ENCODE results near the gene LRRC74B. TPM values are rescaled to one million over a fixed set of nuclear protein-coding genes. Genes with fewer than 3 reads are reported as not detected.
"Not testable (repeated sequence)": the region's sequence is repeated elsewhere in the genome, so short reads cannot be mapped to it uniquely, and the experiment has no call there.

Gene LRRC74B
- total RNA-seq, 2 donors from 2014 or later: not detected

GRCh38 chr22:21093555-21094137, 47.9 kb downstream of the LRRC74B start:
- not testable (repeated sequence) for H3K36me3 Mint-ChIP-seq (ENCODE audit: insufficient read depth in 2 of 2); H3K4me1 Mint-ChIP-seq (ENCODE audit: low read depth); H3K9me3 Mint-ChIP-seq; H3K4me3 Mint-ChIP-seq; H3K27me3 Mint-ChIP-seq (ENCODE audit: low read depth); H3K27ac Mint-ChIP-seq; DNase-seq; ATAC-seq (replicated peaks in 1 of 2)

GRCh38 chr22:21094911-21095772, 49.4 kb downstream of the LRRC74B start:
- Mint-ChIP-seq H3K27me3 (ENCODE audit: low read depth) (peaks cover 5% of the 10 kb centered on the region), H3K4me3 (no peak overlapping the region), H3K9me3 (no peaks in the 10 kb centered on the region), H3K27ac (no peak overlapping the region), H3K36me3 (ENCODE audit: insufficient read depth in 2 of 2) (no peaks in the 10 kb centered on the region), H3K4me1 (ENCODE audit: low read depth) (no peaks in the 10 kb centered on the region)
- ATAC-seq (replicated peaks in 1 of 2) (no peak), DNase-seq (no peak)

GRCh38 chr22:21095773-21096107, 50.0 kb downstream of the LRRC74B start:
- H3K4me1 Mint-ChIP-seq (ENCODE audit: low read depth): no peaks in the 10 kb centered on the region
- ATAC-seq (replicated peaks in 1 of 2): no peak
- H3K27me3 Mint-ChIP-seq (ENCODE audit: low read depth): peaks cover 6% of the 10 kb centered on the region
- DNase-seq: no peak
- H3K4me3 Mint-ChIP-seq: no peak overlapping the region
- H3K36me3 Mint-ChIP-seq (ENCODE audit: insufficient read depth in 2 of 2): no peaks in the 10 kb centered on the region
- no peaks in the 10 kb centered on the region for H3K9me3 Mint-ChIP-seq
- no peak overlapping the region for H3K27ac Mint-ChIP-seq

GRCh38 chr22:21096878-21097277, 51.1 kb downstream of the LRRC74B start:
- ATAC-seq (replicated peaks in 1 of 2); H3K9me3 Mint-ChIP-seq; H3K27ac Mint-ChIP-seq; H3K4me1 Mint-ChIP-seq (ENCODE audit: low read depth); H3K27me3 Mint-ChIP-seq (ENCODE audit: low read depth); H3K36me3 Mint-ChIP-seq (ENCODE audit: insufficient read depth in 2 of 2); DNase-seq; H3K4me3 Mint-ChIP-seq: not testable (repeated sequence)

GRCh38 chr22:21098099-21098671, 52.4 kb downstream of the LRRC74B start:
- no peak for ATAC-seq (replicated peaks in 1 of 2)
- Mint-ChIP-seq H3K27ac (no peak overlapping the region), H3K4me3 (no peak overlapping the region), H3K36me3 (ENCODE audit: insufficient read depth in 2 of 2) (no peaks in the 10 kb centered on the region), H3K4me1 (ENCODE audit: low read depth) (peaks cover 9% of the 10 kb centered on the region), H3K9me3 (no peaks in the 10 kb centered on the region), H3K27me3 (ENCODE audit: low read depth) (peaks cover 21% of the 10 kb centered on the region)
- no peak for DNase-seq

- Mint-ChIP-seq H3K27me3 (ENCODE audit: low read depth) (peaks cover 21% of the 10 kb centered on the region), H3K27ac (no peak overlapping the region), H3K4me1 (ENCODE audit: low read depth) (peaks cover 9% of the 10 kb centered on the region), H3K36me3 (ENCODE audit: insufficient read depth in 2 of 2) (no peaks in the 10 kb centered on the region), H3K4me3 (no peak overlapping the region), H3K9me3 (no peaks in the 10 kb centered on the region)
- ATAC-seq (replicated peaks in 1 of 2): no peak
- DNase-seq: no peak
Observed at GRCh38 chr22:21099578-21099977, 53.8 kb downstream of the LRRC74B start.

GRCh38 chr22:21100149-21101032, 54.6 kb downstream of the LRRC74B start:
- H3K27ac Mint-ChIP-seq: no peak overlapping the region
- ATAC-seq (replicated peaks in 1 of 2): no peak
- DNase-seq: no peak
- H3K4me3 Mint-ChIP-seq: no peak overlapping the region
- no peaks in the 10 kb centered on the region for H3K9me3 Mint-ChIP-seq
- H3K4me1 Mint-ChIP-seq (ENCODE audit: low read depth): peaks cover 9% of the 10 kb centered on the region
- no peaks in the 10 kb centered on the region for H3K36me3 Mint-ChIP-seq (ENCODE audit: insufficient read depth in 2 of 2)
- peaks cover 21% of the 10 kb centered on the region for H3K27me3 Mint-ChIP-seq (ENCODE audit: low read depth)

GRCh38 chr22:21101877-21102638, 56.3 kb downstream of the LRRC74B start:
- H3K4me1 Mint-ChIP-seq (ENCODE audit: low read depth): peaks cover 9% of the 10 kb centered on the region
- no peaks in the 10 kb centered on the region for H3K9me3 Mint-ChIP-seq
- ATAC-seq (replicated peaks in 1 of 2) (no peak), DNase-seq (no peak)
- no peak overlapping the region for H3K4me3 Mint-ChIP-seq
- H3K27ac Mint-ChIP-seq: no peak overlapping the region
- H3K36me3 Mint-ChIP-seq (ENCODE audit: insufficient read depth in 2 of 2): no peaks in the 10 kb centered on the region
- peaks cover 23% of the 10 kb centered on the region for H3K27me3 Mint-ChIP-seq (ENCODE audit: low read depth)

- peak; percentile 82 to 85 for DNase-seq
- no peaks in the 10 kb centered on the region for H3K9me3 Mint-ChIP-seq
- H3K36me3 Mint-ChIP-seq (ENCODE audit: insufficient read depth in 2 of 2): no peaks in the 10 kb centered on the region
- peak; percentile 97 to 98 for ATAC-seq (replicated peaks in 1 of 2)
- H3K4me1 Mint-ChIP-seq (ENCODE audit: low read depth): peaks cover 9% of the 10 kb centered on the region
- H3K4me3 Mint-ChIP-seq: peak overlapping the region; percentile 20 to 50
- peaks cover 26% of the 10 kb centered on the region for H3K27me3 Mint-ChIP-seq (ENCODE audit: low read depth)
- no peak overlapping the region for H3K27ac Mint-ChIP-seq
Observed at GRCh38 chr22:21102659-21103267, 57.0 kb downstream of the LRRC74B start.

GRCh38 chr22:21103633-21104032, 57.9 kb downstream of the LRRC74B start:
- no peak for DNase-seq
- Mint-ChIP-seq H3K4me1 (ENCODE audit: low read depth) (peaks cover 9% of the 10 kb centered on the region), H3K27me3 (ENCODE audit: low read depth) (peaks cover 26% of the 10 kb centered on the region), H3K4me3 (no peak overlapping the region), H3K36me3 (ENCODE audit: insufficient read depth in 2 of 2) (no peaks in the 10 kb centered on the region), H3K27ac (no peak overlapping the region), H3K9me3 (no peaks in the 10 kb centered on the region)
- ATAC-seq (replicated peaks in 1 of 2): no peak

GRCh38 chr22:21104126-21104691, 58.5 kb downstream of the LRRC74B start:
- H3K36me3 Mint-ChIP-seq (ENCODE audit: insufficient read depth in 2 of 2): no peaks in the 10 kb centered on the region

GRCh38 chr22:21105294-21105693, 59.5 kb downstream of the LRRC74B start:
- H3K4me3 Mint-ChIP-seq: no peak overlapping the region
- H3K36me3 Mint-ChIP-seq (ENCODE audit: insufficient read depth in 2 of 2): no peaks in the 10 kb centered on the region

More at GRCh38 chr22:21104126-21104691, 58.5 kb downstream of the LRRC74B start:
- Mint-ChIP-seq H3K4me1 (ENCODE audit: low read depth) (peaks cover 9% of the 10 kb centered on the region), H3K27ac (no peak overlapping the region), H3K9me3 (no peaks in the 10 kb centered on the region), H3K27me3 (ENCODE audit: low read depth) (peaks cover 26% of the 10 kb centered on the region), H3K4me3 (no peak overlapping the region)
- no peak for ATAC-seq (replicated peaks in 1 of 2)
- DNase-seq: no peak

More at GRCh38 chr22:21105294-21105693, 59.5 kb downstream of the LRRC74B start:
- H3K27me3 Mint-ChIP-seq (ENCODE audit: low read depth): peaks cover 20% of the 10 kb centered on the region
- DNase-seq: no peak
- H3K9me3 Mint-ChIP-seq: no peaks in the 10 kb centered on the region
- H3K27ac Mint-ChIP-seq: no peak overlapping the region
- H3K4me1 Mint-ChIP-seq (ENCODE audit: low read depth): peaks cover 9% of the 10 kb centered on the region
- no peak for ATAC-seq (replicated peaks in 1 of 2)
